Left renal pelvis (tissue), 4 donors: ENCODE data around the gene BACE2. TPM values are rescaled to one million over a fixed set of nuclear protein-coding genes. Genes with fewer than 3 reads are reported as not detected.
"Not testable (repeated sequence)": the region's sequence is repeated elsewhere in the genome, so short reads cannot be mapped to it uniquely, and the experiment has no call there.

ENCODE experiments used
- DNase-seq, 4 donors: peaks; one replicate each; pipeline ENCODE4 v3.0.0-alpha.2; 2013; ENCODE audit warnings: low read depth in 4 of 4, low spot score in 3 of 4
- polyA plus RNA-seq, 4 donors: library from polyadenylated mRNA; unstranded; fragments of 120-200 nt; gene quantifications; one replicate each; pipeline ENCODE4 v1.2.1, GENCODE V29; 2013; ENCODE audit not compliant: insufficient read length in 4 of 4

BACE2 gene
- polyA plus RNA-seq, 4 donors = 26.5 to 56.5 (median 31.7) TPM

DNA sequence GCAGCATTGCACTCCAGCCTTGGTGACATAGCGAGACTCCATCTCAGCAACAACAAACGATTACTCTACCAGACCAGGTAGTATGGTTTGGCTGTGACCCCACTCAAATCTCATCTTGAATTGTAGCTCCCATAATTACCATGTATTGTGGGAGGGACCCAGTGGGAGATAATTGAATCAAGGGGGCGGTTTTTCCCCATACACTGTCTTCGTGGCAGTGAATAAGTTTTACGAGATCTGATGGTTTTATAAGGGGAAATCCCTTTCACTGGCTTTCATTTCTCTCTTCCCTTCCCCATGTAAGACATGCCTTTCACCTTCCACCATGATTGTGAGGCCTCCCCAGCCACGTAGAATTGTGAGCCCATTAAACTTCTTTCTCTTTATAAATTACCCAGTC lies 66.0 kb downstream of the BACE2 start:
- no peak for DNase-seq

DNA sequence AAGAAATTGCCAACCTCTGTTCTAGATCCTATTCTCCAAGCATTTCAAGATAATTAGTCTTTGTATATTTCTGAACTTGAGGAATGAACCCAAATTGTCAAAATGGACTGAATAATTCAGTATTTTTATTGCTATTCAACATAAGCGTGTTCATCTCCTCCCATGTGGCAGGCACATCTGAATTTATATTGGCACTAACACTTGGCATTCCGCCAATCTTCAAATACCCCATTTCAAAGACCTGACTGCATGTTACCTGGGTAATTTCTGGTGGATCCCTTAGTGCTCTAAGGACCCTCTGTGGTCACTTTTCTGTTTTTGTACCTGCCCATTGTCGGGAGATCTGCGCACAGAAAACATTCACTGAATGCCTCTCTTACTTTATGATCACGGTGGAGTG lies 66.6 kb downstream of the BACE2 start:
- no peak for DNase-seq

DNA sequence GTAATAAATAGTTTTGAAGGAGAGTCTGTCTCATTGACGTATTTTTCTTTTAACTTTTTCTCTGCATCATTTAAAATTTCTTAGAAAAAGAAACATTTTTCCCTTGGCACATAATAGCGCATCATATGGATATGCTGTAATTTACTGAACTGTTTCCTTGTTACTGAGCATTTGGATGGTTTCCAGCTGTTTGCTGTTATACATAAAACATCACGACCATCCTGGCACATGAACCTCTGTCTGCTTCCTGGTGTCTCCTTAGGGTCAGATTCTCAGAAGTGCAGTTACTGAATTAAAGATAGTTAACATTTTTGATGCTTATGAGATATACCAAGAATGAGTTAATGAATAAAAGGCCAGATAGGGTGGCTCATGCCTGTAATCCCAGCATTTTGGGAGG lies 67.2 kb downstream of the BACE2 start:
- DNase-seq = no peak

DNA sequence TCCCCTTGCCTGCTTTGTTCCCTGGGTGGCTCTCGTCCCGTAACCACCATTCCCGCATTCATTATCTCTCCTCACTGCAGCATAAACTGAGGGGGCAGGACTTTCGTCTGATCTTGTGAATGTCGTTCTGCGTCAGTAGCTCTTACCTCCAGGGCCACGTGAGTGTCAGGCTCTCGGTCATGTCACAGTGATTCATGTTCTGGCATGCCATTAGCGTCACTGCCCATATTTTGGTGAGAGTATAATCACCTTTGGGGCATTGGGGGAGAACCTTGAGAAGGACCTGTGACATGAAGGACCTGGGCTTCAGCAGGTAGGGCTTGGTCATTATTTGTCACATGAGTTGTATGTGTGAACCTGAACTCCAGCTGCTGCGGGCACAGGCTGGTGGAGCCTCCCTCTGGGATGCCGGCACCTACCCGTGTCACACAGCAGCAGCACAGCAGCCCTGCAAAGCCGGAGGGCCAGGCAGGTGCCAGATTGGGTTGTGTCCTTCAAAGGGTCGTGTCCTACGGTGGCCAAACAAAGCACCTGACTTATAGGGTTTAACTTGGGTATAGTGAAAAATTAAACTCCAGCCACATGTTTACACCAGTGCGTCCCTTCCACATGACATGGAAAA lies 68.5 kb downstream of the BACE2 start:
- DNase-seq = no peak

DNA sequence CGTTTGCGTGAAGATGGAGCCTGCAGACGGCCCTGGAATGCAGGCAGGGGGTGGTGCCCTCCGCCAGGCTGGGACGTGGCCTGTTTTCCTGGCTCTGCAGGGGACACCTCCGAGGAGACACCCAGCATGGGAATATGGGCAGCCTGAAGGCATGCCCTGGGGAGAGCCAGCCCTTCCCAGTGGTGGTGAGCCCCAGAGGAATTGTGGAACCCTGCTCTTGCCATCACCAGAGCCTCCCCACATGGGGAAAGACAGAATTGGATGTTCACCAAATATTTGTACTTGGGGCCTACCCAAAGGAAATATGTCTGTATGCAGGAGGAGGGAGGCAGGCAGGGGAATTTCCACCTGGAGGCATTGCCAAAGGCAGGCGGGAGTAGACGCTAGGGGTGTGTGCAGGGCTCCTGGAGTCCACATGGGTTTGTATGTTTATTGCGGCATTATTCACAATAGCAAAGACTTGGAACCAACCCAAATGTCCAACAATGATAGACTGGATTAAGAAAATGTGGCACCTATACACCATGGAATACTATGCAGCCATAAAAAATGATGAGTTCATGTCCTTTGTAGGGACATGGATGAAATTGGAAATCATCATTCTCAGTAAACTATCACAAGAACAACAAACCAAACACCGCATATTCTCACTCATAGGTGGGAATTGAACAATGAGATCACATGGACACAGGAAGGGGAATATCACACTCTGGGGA lies 70.3 kb downstream of the BACE2 start:
- DNase-seq = not testable (repeated sequence)

GRCh38 chr21:41240040-41240439 lies 72.1 kb downstream of the BACE2 start:
- no peak for DNase-seq

DNA sequence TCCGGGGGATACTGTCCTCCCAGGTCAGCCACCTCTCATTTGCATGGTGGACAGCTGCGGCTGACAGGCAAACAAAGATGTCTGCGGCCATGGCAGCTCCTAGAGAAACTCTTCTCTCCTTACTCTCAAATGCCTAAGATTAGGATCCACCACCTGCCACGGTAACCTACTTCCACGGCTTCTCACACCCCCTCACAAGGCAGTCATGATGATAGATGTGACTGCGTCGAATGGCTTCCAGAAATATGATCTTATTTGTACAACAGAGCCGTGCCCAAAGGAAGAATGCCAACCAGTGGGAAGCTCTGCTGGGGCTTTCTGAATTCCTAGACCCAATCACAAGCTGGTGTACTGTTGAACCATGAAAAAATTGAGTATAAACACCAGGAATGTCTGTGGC lies 73.4 kb downstream of the BACE2 start:
- DNase-seq = peak in 1 of 4 donors; percentile 32

GRCh38 chr21:41242238-41242829 lies 74.4 kb downstream of the BACE2 start:
- DNase-seq = no peak

GRCh38 chr21:41243107-41243506 lies 75.1 kb downstream of the BACE2 start:
- no peak for DNase-seq

DNA sequence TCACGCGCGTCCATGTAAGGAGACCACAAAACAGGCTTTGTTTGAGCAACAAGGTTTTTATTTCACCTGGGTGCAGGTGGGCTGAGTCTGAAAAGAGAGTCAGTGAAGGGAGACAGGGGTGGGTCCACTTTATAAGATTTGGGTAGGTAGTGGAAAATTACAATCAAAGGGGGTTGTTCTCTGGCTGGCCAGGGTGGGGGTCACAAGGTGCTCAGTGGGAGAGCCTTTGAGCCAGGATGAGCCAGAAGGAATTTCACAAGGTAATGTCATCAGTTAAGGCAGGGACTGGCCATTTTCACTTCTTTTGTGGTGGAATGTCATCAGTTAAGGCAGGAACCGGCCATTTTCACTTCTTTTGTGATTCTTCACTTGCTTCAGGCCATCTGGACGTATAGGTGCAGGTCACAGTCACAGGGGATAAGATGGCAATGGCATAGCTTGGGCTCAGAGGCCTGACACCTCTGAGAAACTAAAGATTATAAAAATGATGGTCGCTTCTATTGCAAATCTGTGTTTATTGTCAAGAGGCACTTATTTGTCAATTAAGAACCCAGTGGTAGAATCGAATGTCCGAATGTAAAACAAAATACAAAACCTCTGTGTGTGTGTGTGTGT lies 76.4 kb downstream of the BACE2 start:
- not testable (repeated sequence) for DNase-seq

DNA sequence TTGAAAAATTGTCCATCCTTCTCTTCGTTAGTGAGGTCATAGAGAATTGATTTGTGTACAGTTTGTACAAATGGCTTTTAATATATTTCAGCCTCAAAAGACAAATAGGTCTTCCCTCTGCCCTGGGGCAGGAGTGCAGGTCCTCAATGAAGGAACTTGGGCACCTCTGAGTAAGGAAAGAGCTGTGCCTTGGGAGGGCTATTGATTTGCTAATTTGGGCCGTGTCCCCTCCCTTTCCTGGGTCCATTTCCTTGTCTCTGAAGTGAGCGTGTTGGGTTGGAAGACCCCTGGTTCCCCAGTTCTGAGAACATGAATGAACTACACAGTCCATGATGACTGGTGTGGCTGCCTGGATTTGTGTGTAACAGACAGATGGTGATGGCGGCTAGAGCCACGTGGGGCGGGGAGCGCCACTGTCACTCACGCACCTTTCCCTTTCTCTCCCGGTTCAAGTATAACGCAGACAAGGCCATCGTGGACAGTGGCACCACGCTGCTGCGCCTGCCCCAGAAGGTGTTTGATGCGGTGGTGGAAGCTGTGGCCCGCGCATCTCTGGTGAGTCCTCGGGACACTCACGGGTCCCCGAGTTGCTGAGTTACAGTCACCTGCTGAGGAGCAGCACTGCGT lies 77.7 kb downstream of the BACE2 start:
- DNase-seq = no peak

GRCh38 chr21:41246808-41247207 lies 78.8 kb downstream of the BACE2 start:
- DNase-seq = no peak

GRCh38 chr21:41247561-41248545 lies 79.9 kb downstream of the BACE2 start:
- no peak for DNase-seq

- no peak for DNase-seq
These were observed 81.5 kb downstream of the BACE2 start for GRCh38 chr21:41249476-41249875.

- DNase-seq = no peak
These were observed 82.6 kb downstream of the BACE2 start for GRCh38 chr21:41250519-41250918.

- DNase-seq = no peak
These were observed 84.1 kb downstream of the BACE2 start for GRCh38 chr21:41251961-41252642.

- no peak for DNase-seq
These were observed 86.2 kb downstream of the BACE2 start for GRCh38 chr21:41254090-41254700.

GRCh38 chr21:41255190-41255589 lies 87.2 kb downstream of the BACE2 start:
- DNase-seq = no peak

DNA sequence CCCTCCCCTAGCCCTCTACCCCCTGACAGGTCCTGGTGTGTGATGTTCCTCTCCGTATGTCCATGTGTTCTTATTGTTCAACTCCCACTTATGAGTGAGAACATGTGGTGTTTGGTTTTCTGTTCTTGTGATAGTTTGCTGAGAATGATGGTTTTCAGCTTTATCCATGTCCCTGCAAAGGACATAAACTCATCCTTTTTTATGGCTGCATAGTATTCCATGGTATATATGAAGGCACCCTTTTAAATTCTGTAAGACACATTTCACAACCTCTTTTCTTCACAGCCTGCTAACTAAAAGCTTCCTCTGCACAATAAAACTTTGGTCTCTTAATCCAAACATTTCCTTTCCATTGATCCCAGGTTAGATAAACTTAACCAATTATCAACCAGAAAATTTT lies 88.3 kb downstream of the BACE2 start:
- DNase-seq = not testable (repeated sequence)
